ENCODE measurements around the gene CMSS1.

Gene CMSS1

GRCh38 chr3:99863588-99863987 lies 45.9 kb downstream of the CMSS1 start:
- no peak overlapping the region for H3K27ac ChIP-seq (ENCODE audit: low read length)
- no peaks in the 10 kb centered on the region; the same call in 1 of the 2 replicates for H3K27me3 ChIP-seq (ENCODE audit: control insufficient read depth, insufficient read depth, low read length)
- H3K4me3 ChIP-seq (ENCODE audit: low read length), result no peak overlapping the region
- H3K36me3 ChIP-seq (ENCODE audit: control insufficient read depth, insufficient read depth, low read length), result no peaks in the 10 kb centered on the region
- no peaks in the 10 kb centered on the region for H3K9me3 ChIP-seq (ENCODE audit: control insufficient read depth, insufficient read depth, low read length)
- DNase-seq (ENCODE audit: low read depth, low spot score), result no peak
- H3K4me1 ChIP-seq (ENCODE audit: control insufficient read depth, insufficient read depth, low read length), result no peaks in the 10 kb centered on the region
- WGBS (ENCODE audit: insufficient coverage, insufficient read length), result no CpG with 5 or more reads among the region's 2 CpGs

- H3K9me3 ChIP-seq (ENCODE audit: control insufficient read depth, insufficient read depth, low read length), result no peaks in the 10 kb centered on the region
- no peak overlapping the region for H3K27ac ChIP-seq (ENCODE audit: low read length)
- DNase-seq (ENCODE audit: low read depth, low spot score), result no peak
- H3K27me3 ChIP-seq (ENCODE audit: control insufficient read depth, insufficient read depth, low read length), result no peaks in the 10 kb centered on the region; the same call in 1 of the 2 replicates
- H3K4me3 ChIP-seq (ENCODE audit: low read length), result no peak overlapping the region
- WGBS (ENCODE audit: insufficient coverage, insufficient read length), result no CpG with 5 or more reads among the region's 2 CpGs
- H3K36me3 ChIP-seq (ENCODE audit: control insufficient read depth, insufficient read depth, low read length), result no peaks in the 10 kb centered on the region
- no peaks in the 10 kb centered on the region for H3K4me1 ChIP-seq (ENCODE audit: control insufficient read depth, insufficient read depth, low read length)
Measured at GRCh38 chr3:99864289-99864688, 46.6 kb downstream of the CMSS1 start.

GRCh38 chr3:99865321-99865720 lies 47.7 kb downstream of the CMSS1 start:
- no peaks in the 10 kb centered on the region; the same call in 1 of the 2 replicates for H3K27me3 ChIP-seq (ENCODE audit: control insufficient read depth, insufficient read depth, low read length)
- no peak overlapping the region for H3K27ac ChIP-seq (ENCODE audit: low read length)
- WGBS (ENCODE audit: insufficient coverage, insufficient read length), result no CpG with 5 or more reads among the region's 1 CpG
- no peaks in the 10 kb centered on the region for H3K36me3 ChIP-seq (ENCODE audit: control insufficient read depth, insufficient read depth, low read length)
- no peaks in the 10 kb centered on the region for H3K4me1 ChIP-seq (ENCODE audit: control insufficient read depth, insufficient read depth, low read length)
- DNase-seq (ENCODE audit: low read depth, low spot score), result no peak
- H3K9me3 ChIP-seq (ENCODE audit: control insufficient read depth, insufficient read depth, low read length), result no peaks in the 10 kb centered on the region
- H3K4me3 ChIP-seq (ENCODE audit: low read length), result no peak overlapping the region

GRCh38 chr3:99866261-99866761 lies 48.6 kb downstream of the CMSS1 start:
- Histone ChIP-seq H3K27ac (ENCODE audit: low read length) (no peak overlapping the region), H3K27me3 (ENCODE audit: control insufficient read depth, insufficient read depth, low read length) (no peaks in the 10 kb centered on the region; the same call in 1 of the 2 replicates), H3K4me3 (ENCODE audit: low read length) (no peak overlapping the region), H3K9me3 (ENCODE audit: control insufficient read depth, insufficient read depth, low read length) (no peaks in the 10 kb centered on the region), H3K36me3 (ENCODE audit: control insufficient read depth, insufficient read depth, low read length) (no peaks in the 10 kb centered on the region), H3K4me1 (ENCODE audit: control insufficient read depth, insufficient read depth, low read length) (no peaks in the 10 kb centered on the region)
- no CpG with 5 or more reads among the region's 3 CpGs for WGBS (ENCODE audit: insufficient coverage, insufficient read length)
- no peak for DNase-seq (ENCODE audit: low read depth, low spot score)

DNA sequence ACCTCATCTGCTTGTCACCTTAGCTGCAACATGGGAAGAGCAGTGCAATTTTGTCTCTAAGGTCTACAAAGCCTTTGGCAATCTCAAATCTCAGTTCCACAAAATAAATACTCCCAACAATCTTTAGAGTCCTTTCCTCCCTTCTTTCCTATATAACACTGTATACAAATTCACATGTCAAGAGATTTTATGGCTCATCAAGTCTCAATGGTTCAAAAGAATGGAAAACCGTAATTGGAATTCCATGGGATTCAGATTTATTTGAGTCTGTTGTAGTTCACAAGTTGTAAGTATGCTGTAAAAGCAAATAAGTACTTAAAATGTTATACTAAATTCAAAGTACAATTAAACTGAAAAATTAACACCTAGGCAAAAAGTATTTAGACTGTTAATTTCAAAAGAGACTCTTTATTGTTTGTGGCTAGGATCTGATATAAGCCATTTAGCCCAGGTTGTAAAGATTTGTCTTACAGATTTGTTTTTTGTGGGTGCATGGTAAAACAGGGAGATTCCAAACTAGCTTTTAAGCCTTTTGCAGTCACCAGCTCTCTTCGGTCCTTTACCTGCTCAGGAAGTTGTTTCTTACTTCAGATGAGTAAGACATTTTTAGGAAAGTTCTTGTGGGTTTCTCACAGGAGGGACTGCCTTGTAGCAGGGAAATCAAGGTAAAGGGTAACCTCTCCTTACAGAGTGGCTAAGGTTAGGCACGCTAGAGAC lies 50.1 kb downstream of the CMSS1 start:
- Histone ChIP-seq H3K36me3 (ENCODE audit: control insufficient read depth, insufficient read depth, low read length) (no peaks in the 10 kb centered on the region), H3K4me1 (ENCODE audit: control insufficient read depth, insufficient read depth, low read length) (no peaks in the 10 kb centered on the region), H3K27ac (ENCODE audit: low read length) (no peak overlapping the region), H3K9me3 (ENCODE audit: control insufficient read depth, insufficient read depth, low read length) (no peaks in the 10 kb centered on the region), H3K4me3 (ENCODE audit: low read length) (no peak overlapping the region), H3K27me3 (ENCODE audit: control insufficient read depth, insufficient read depth, low read length) (peaks cover 1% of the 10 kb centered on the region)
- DNase-seq (ENCODE audit: low read depth, low spot score), result no peak
- WGBS (ENCODE audit: insufficient coverage, insufficient read length), result no CpG with 5 or more reads among the region's 3 CpGs

- whole genome bisulfite sequencing (ENCODE audit: insufficient coverage, insufficient read length), result no CpG with 5 or more reads among the region's 1 CpG
- H3K4me3 ChIP-seq (ENCODE audit: low read length), result no peak overlapping the region
- DNase-seq (ENCODE audit: low read depth, low spot score), result no peak
- no peaks in the 10 kb centered on the region for H3K4me1 ChIP-seq (ENCODE audit: control insufficient read depth, insufficient read depth, low read length)
- H3K27me3 ChIP-seq (ENCODE audit: control insufficient read depth, insufficient read depth, low read length), result peaks cover 1% of the 10 kb centered on the region
- H3K27ac ChIP-seq (ENCODE audit: low read length), result no peak overlapping the region
- no peaks in the 10 kb centered on the region for H3K36me3 ChIP-seq (ENCODE audit: control insufficient read depth, insufficient read depth, low read length)
- H3K9me3 ChIP-seq (ENCODE audit: control insufficient read depth, insufficient read depth, low read length), result no peaks in the 10 kb centered on the region
Measured at GRCh38 chr3:99868311-99868646, 50.6 kb downstream of the CMSS1 start.

- Histone ChIP-seq H3K27ac (ENCODE audit: low read length) (no peak overlapping the region), H3K27me3 (ENCODE audit: control insufficient read depth, insufficient read depth, low read length) (peaks cover 4% of the 10 kb centered on the region), H3K36me3 (ENCODE audit: control insufficient read depth, insufficient read depth, low read length) (no peaks in the 10 kb centered on the region), H3K9me3 (ENCODE audit: control insufficient read depth, insufficient read depth, low read length) (no peaks in the 10 kb centered on the region), H3K4me3 (ENCODE audit: low read length) (no peak overlapping the region), H3K4me1 (ENCODE audit: control insufficient read depth, insufficient read depth, low read length) (no peaks in the 10 kb centered on the region)
- DNase-seq (ENCODE audit: low read depth, low spot score), result no peak
- WGBS (ENCODE audit: insufficient coverage, insufficient read length), result no CpG with 5 or more reads among the region's 1 CpG
Measured at GRCh38 chr3:99869621-99870020, 52.0 kb downstream of the CMSS1 start.

GRCh38 chr3:99870712-99871111 lies 53.0 kb downstream of the CMSS1 start:
- no peak overlapping the region for H3K27ac ChIP-seq (ENCODE audit: low read length)
- H3K9me3 ChIP-seq (ENCODE audit: control insufficient read depth, insufficient read depth, low read length), result no peaks in the 10 kb centered on the region
- no peak for DNase-seq (ENCODE audit: low read depth, low spot score)
- no peaks in the 10 kb centered on the region for H3K36me3 ChIP-seq (ENCODE audit: control insufficient read depth, insufficient read depth, low read length)
- no peaks in the 10 kb centered on the region for H3K4me1 ChIP-seq (ENCODE audit: control insufficient read depth, insufficient read depth, low read length)
- H3K4me3 ChIP-seq (ENCODE audit: low read length), result no peak overlapping the region
- peaks cover 6% of the 10 kb centered on the region for H3K27me3 ChIP-seq (ENCODE audit: control insufficient read depth, insufficient read depth, low read length)
- no CpG with 5 or more reads among the region's 2 CpGs for WGBS (ENCODE audit: insufficient coverage, insufficient read length)

DNA sequence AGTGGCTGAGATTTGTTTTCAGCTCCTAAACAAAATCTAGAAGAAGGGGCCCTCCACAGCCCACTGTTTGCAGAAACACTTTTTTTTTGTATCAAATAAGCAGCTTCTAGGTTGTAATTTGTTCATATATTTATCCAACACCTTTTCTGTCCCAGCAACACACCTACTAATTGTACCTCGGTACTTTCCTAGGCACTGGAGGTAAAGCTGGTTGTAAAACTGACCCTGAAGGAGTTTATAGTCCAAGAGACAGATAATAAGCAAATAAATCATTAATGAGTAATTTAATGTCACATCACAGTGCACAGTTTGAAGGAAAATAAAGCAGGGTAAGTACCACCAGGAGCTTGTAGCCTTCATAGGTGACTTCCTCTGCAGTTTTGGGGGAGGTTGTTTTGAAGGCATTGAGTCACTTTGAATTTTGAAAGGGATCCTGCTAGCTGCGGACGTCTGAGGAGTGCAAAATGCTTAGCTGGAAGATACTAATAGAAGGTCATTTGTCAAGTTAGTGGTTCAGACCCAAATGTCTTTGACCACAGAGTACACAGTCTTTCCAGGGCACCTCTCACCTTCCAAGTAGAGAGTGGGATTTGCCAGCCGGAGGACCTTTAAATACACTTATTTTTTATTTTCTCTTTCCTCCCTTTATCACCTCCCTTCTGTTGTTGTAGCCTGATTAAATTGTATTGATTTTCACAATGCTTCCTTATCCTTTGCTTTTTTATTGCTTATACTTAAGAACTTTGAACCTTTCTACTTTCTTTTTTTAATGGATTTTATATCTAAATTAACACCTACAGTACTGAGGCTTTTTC lies 53.8 kb downstream of the CMSS1 start:
- H3K27me3 ChIP-seq (ENCODE audit: control insufficient read depth, insufficient read depth, low read length), result peaks cover 6% of the 10 kb centered on the region

GRCh38 chr3:99872923-99873254 lies 55.2 kb downstream of the CMSS1 start:
- Histone ChIP-seq H3K36me3 (ENCODE audit: control insufficient read depth, insufficient read depth, low read length) (no peaks in the 10 kb centered on the region), H3K9me3 (ENCODE audit: control insufficient read depth, insufficient read depth, low read length) (no peaks in the 10 kb centered on the region), H3K4me3 (ENCODE audit: low read length) (no peak overlapping the region), H3K27me3 (ENCODE audit: control insufficient read depth, insufficient read depth, low read length) (peaks cover 9% of the 10 kb centered on the region), H3K27ac (ENCODE audit: low read length) (no peak overlapping the region), H3K4me1 (ENCODE audit: control insufficient read depth, insufficient read depth, low read length) (no peaks in the 10 kb centered on the region)
- DNase-seq (ENCODE audit: low read depth, low spot score), result no peak

More for the DNA sequence above, 53.8 kb downstream of the CMSS1 start:
- no peak for DNase-seq (ENCODE audit: low read depth, low spot score)
- Histone ChIP-seq H3K36me3 (ENCODE audit: control insufficient read depth, insufficient read depth, low read length) (no peaks in the 10 kb centered on the region), H3K27ac (ENCODE audit: low read length) (no peak overlapping the region), H3K4me1 (ENCODE audit: control insufficient read depth, insufficient read depth, low read length) (no peaks in the 10 kb centered on the region), H3K9me3 (ENCODE audit: control insufficient read depth, insufficient read depth, low read length) (no peaks in the 10 kb centered on the region), H3K4me3 (ENCODE audit: low read length) (no peak overlapping the region)
- no CpG with 5 or more reads among the region's 4 CpGs for WGBS (ENCODE audit: insufficient coverage, insufficient read length)

All from iPS DF 6.9 (cell line).